A673 (cell line): ENCODE data around the gene CLCN4.

Source experiments
- CTCF ChIP-seq: fragments of 300-800, 200-600 bp; sonication (generic); conservative IDR thresholded peaks from 2 replicates; pipeline ENCODE4 v1.5.1; 2017; ENCODE audit warnings: low read depth, mild to moderate bottlenecking, antibody characterized with exemption, low read length, moderate library complexity, mixed read lengths
- EZH2 ChIP-seq: fragments of 200-600 bp; sonication (generic); IDR thresholded peaks from 2 replicates; pipeline ENCODE4 v1.6.1; 2017; ENCODE audit warnings: borderline replicate concordance, low read depth, mild to moderate bottlenecking, mixed read lengths, antibody characterized with exemption, low read length; ENCODE audit not compliant: poor library complexity, severe bottlenecking

DNA sequence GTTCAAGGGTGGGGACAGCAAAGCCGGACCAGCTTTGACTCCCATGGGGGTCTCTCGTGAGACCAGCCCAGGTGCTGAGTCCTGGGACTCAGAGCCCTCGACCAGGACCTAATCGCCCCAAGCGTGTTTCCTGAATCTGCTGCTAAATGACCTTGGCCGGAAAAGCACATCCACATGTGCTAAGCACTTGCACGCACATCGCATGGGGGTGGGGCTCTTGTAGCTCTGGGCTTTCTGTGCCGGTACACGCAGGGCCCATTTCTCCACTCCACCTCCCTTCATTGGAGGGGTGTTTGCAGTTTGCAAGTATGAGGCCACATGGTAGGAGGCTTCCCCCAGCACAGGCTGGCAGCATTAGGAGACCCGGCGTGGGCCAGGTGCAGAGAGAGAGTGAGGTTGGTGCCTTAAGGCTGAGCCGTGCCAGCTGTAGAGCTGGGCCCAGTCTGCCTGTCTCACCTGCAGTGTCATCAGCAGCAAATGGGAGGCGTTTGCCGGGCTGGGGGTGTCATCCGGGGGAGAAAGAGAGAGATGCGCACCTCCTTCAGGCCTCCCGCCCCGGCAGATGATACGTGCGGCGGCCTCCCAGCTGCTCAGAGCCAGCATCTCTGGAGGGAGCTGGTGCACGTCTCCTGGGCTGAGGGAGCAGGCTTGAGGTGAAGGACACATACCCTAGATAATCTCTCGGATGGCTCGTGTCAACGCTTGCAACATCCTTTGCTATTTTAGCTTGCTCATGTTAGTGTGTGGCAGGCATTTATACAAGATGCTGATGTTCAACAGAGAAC is 45.2 kb upstream of the CLCN4 start:
- TF ChIP-seq CTCF (no peak), EZH2 (no peak)
